IMR-90 (cell line): ENCODE measurements around the gene GAPVD1. TPM values are rescaled to one million over a fixed set of nuclear protein-coding genes. Genes with fewer than 3 reads are reported as not detected.

Source experiments
- ATAC-seq: fragments of 200-7000 bp; cut with Tn5 transposase; 2 replicates; pipeline ENCODE4 v1.9.1; 2020; ENCODE audit warnings: low read depth, mild to moderate bottlenecking, moderate library complexity
- BruUV-seq: library from RNA; stranded (reverse); fragments of 400-500 nt; replicated peaks from 2 replicates; lab custom pipeline; 2021; lab: Mats Ljungman, UMichigan
- CTCF ChIA-PET: fragments of 300-600 bp; formaldehyde crosslinking; extraction: SDS; loops from one replicate; lab custom pipeline; 2021; ENCODE audit warnings: antibody characterized with exemption; lab: Yijun Ruan, JAX
- POLR2A ChIA-PET: fragments of 300-600 bp; sonication (Branson Sonifier 250); formaldehyde crosslinking; loops from one replicate; lab custom pipeline; 2022; ENCODE audit warnings: antibody characterized with exemption; ENCODE audit not compliant: unreplicated experiment; lab: Charles Lee
- DNase-seq: peaks from one replicate; pipeline ENCODE4 v3.0.0; 2013
- H2AFZ ChIP-seq: replicated peaks from 2 replicates; pipeline ENCODE3; 2013; ENCODE audit warnings: low read length, mild to moderate bottlenecking; ENCODE audit not compliant: poor library complexity
- H2AK5ac ChIP-seq: 2 replicates; pipeline ENCODE4 v1.6.1; 2013; ENCODE audit warnings: low read depth, low read length, inconsistent platforms
- H2AK9ac ChIP-seq: replicated peaks from 2 replicates; pipeline ENCODE3; 2013; ENCODE audit warnings: mild to moderate bottlenecking, low read depth, low read length, moderate library complexity; ENCODE audit not compliant: poor library complexity
- H2BK120ac ChIP-seq: 2 replicates; pipeline ENCODE4 v1.6.1; 2013; ENCODE audit warnings: low read depth, low read length, inconsistent platforms
- H2BK15ac ChIP-seq: 3 replicates; pipeline ENCODE4 v1.6.1; 2013; ENCODE audit warnings: low read depth, low read length, inconsistent platforms
- H2BK20ac ChIP-seq: 2 replicates; pipeline ENCODE4 v1.6.1; 2013; ENCODE audit warnings: low read depth, mild to moderate bottlenecking, inconsistent platforms, low read length, moderate library complexity
- H2BK5ac ChIP-seq: 2 replicates; pipeline ENCODE4 v1.6.1; 2013; ENCODE audit warnings: mild to moderate bottlenecking, low read depth, low read length, inconsistent platforms; ENCODE audit not compliant: poor library complexity, severe bottlenecking
- H3K14ac ChIP-seq: replicated peaks from 2 replicates; pipeline ENCODE4 v1.6.1; 2013; ENCODE audit warnings: low read depth, low read length, inconsistent platforms
- H3K18ac ChIP-seq: 2 replicates; pipeline ENCODE4 v1.6.1; 2013; ENCODE audit warnings: low read depth, low read length, control low read depth
- H3K23ac ChIP-seq: 2 replicates; pipeline ENCODE4 v1.6.1; 2013; ENCODE audit warnings: low read depth, low read length, inconsistent platforms
- H3K27ac ChIP-seq: 2 replicates; pipeline ENCODE4 v1.5.1; 2013; ENCODE audit warnings: mild to moderate bottlenecking, control low read depth, low read length; ENCODE audit not compliant: insufficient read depth
- H3K27me3 ChIP-seq: 2 replicates; pipeline ENCODE4 v1.6.1; 2013; ENCODE audit warnings: low read length; ENCODE audit not compliant: control insufficient read depth, insufficient read depth
- H3K36me3 ChIP-seq: 2 replicates; pipeline ENCODE4 v1.6.1; 2013; ENCODE audit warnings: low read length, mixed read lengths; ENCODE audit not compliant: control insufficient read depth, insufficient read depth
- H3K4ac ChIP-seq: 2 replicates; pipeline ENCODE4 v1.6.1; 2013; ENCODE audit warnings: low read depth, low read length, inconsistent platforms
- H3K4me1 ChIP-seq: 2 replicates; pipeline ENCODE4 v1.6.1; 2013; ENCODE audit warnings: low read length, mixed read lengths; ENCODE audit not compliant: control insufficient read depth, insufficient read depth
- H3K4me2 ChIP-seq: 2 replicates; pipeline ENCODE4 v1.6.1; 2013; ENCODE audit warnings: low read depth, mild to moderate bottlenecking, control low read depth, low read length, moderate library complexity
- H3K4me3 ChIP-seq: 2 replicates; pipeline ENCODE4 v1.5.1; 2013; ENCODE audit warnings: low read depth, mild to moderate bottlenecking, control low read depth, low read length, moderate library complexity; ENCODE audit not compliant: insufficient read depth
- H3K56ac ChIP-seq: 2 replicates; pipeline ENCODE4 v1.6.1; 2013; ENCODE audit warnings: low read length, inconsistent platforms; ENCODE audit not compliant: insufficient read depth; ENCODE audit errors: extremely low read depth
- H3K79me1 ChIP-seq, 2 experiments: 2 replicates each; pipeline ENCODE4 v1.6.1; 2013; ENCODE audit warnings: low read length in 2 of 2, inconsistent platforms in 1 of 2, low read depth in 1 of 2
- H3K9ac ChIP-seq: 2 replicates; pipeline ENCODE4 v1.6.1; 2013; ENCODE audit warnings: low read depth, low read length, control low read depth
- H3K9me1 ChIP-seq: 2 replicates; pipeline ENCODE4 v1.6.1; 2013; ENCODE audit warnings: low read length, inconsistent platforms; ENCODE audit not compliant: insufficient read depth
- H3K9me3 ChIP-seq: 2 replicates; pipeline ENCODE4 v1.6.1; 2013; ENCODE audit warnings: low read length; ENCODE audit not compliant: control insufficient read depth, insufficient read depth
- H4K20me1 ChIP-seq: 2 replicates; pipeline ENCODE4 v1.6.1; 2013; ENCODE audit warnings: low read length, inconsistent platforms; ENCODE audit not compliant: insufficient read depth
- H4K5ac ChIP-seq: 2 replicates; pipeline ENCODE4 v1.6.1; 2013; ENCODE audit warnings: mild to moderate bottlenecking, low read depth, low read length, control low read depth
- H4K8ac ChIP-seq, 2 experiments: 2 replicates each; pipeline ENCODE4 v1.6.1; 2013; ENCODE audit warnings: low read depth in 2 of 2, low read length in 2 of 2, control low read depth in 1 of 2, inconsistent platforms in 1 of 2
- H4K91ac ChIP-seq: 2 replicates; pipeline ENCODE4 v1.6.1; 2013; ENCODE audit warnings: low read depth, low read length, inconsistent platforms; ENCODE audit not compliant: insufficient read depth
- BHLHE40 ChIP-seq: fragments of 150-350 bp; IDR thresholded peaks from 2 replicates; pipeline ENCODE4 v1.6.1; 2016; ENCODE audit warnings: mild to moderate bottlenecking, low read depth, low read length
- CHD1 ChIP-seq: IDR thresholded peaks from 2 replicates; pipeline ENCODE4 v1.6.1; 2012; ENCODE audit warnings: low read depth, low read length, improper control_type of control experiment
- FOS ChIP-seq: fragments of 150-350 bp; IDR thresholded peaks from 2 replicates; pipeline ENCODE4 v1.6.1; 2016; ENCODE audit warnings: low read depth, low read length
- MAZ ChIP-seq: IDR thresholded peaks from 2 replicates; pipeline ENCODE4 v1.6.1; 2012; ENCODE audit warnings: low read depth, mild to moderate bottlenecking, low read length, improper control_type of control experiment, moderate library complexity, borderline replicate concordance
- MXI1 ChIP-seq: IDR thresholded peaks from 2 replicates; pipeline ENCODE4 v1.6.1; 2012; ENCODE audit warnings: low read depth, mild to moderate bottlenecking, low read length, moderate library complexity, borderline replicate concordance
- NFE2L2 ChIP-seq: fragments of 150-350 bp; IDR thresholded peaks from 2 replicates; pipeline ENCODE4 v1.6.1; 2016; ENCODE audit warnings: low read depth, mild to moderate bottlenecking, low read length
- POLR2A ChIP-seq: IDR thresholded peaks from 2 replicates; pipeline ENCODE4 v1.6.1; 2012; ENCODE audit warnings: mild to moderate bottlenecking, low read depth, low read length
- RAD21 ChIP-seq: IDR thresholded peaks from 2 replicates; pipeline ENCODE4 v1.6.1; 2012; ENCODE audit warnings: low read length, improper control_type of control experiment
- RCOR1 ChIP-seq: IDR thresholded peaks from 2 replicates; pipeline ENCODE4 v1.6.1; 2012; ENCODE audit warnings: mild to moderate bottlenecking, low read length, improper control_type of control experiment; ENCODE audit not compliant: insufficient replicate concordance
- RFX5 ChIP-seq: IDR thresholded peaks from 2 replicates; pipeline ENCODE4 v1.8.0; 2012; ENCODE audit warnings: low read depth, mild to moderate bottlenecking, low read length, moderate library complexity
- SMC3 ChIP-seq: fragments of 150-350 bp; IDR thresholded peaks from 2 replicates; pipeline ENCODE4 v1.6.1; 2016; ENCODE audit warnings: low read depth, mild to moderate bottlenecking, antibody characterized with exemption, low read length, moderate library complexity
- WGBS, 2 experiments: methylation state at CpG; one replicate each; pipeline versions ENCODE4 v1.1.5 to v1.1.7; 2013; ENCODE audit warnings: missing lambda C conversion rate in 2 of 2; ENCODE audit not compliant: insufficient read length in 1 of 2; ENCODE audit errors: extremely low coverage in 2 of 2; 5-methylcytosine and 5-hydroxymethylcytosine counted together
- dilution Hi-C: fragments of 300-500 bp; cut with HindIII; formaldehyde crosslinking; loops from one replicate; pipeline ENCODE4 v1.14.3; 2018; ENCODE audit warnings: low sequenced_read_pairs; ENCODE audit not compliant: unreplicated experiment
- in situ Hi-C: fragments of 300-500 bp; cut with MboI; formaldehyde crosslinking; loops from 3 replicates; pipeline ENCODE4 v1.14.3; 2019; ENCODE audit warnings: low sequenced_read_pairs, inconsistent platforms, mixed read lengths
- intact Hi-C: fragments of 100-400 bp; cut with micrococcal nuclease; formaldehyde crosslinking; loops from 2 replicates; pipeline ENCODE4 v1.10.0; 2022
- polyA plus RNA-seq, 3 experiments: library from polyadenylated mRNA; depleted of rRNA; stranded (reverse); fragments of >200 nt; gene quantifications; 2 replicates each; pipeline ENCODE4 v1.2.3, GENCODE V29; 2012; ENCODE audit warnings: low replicate concordance in 1 of 3
- total RNA-seq: library from RNA; depleted of rRNA; stranded (reverse); fragments of >200 nt; gene quantifications from 2 replicates; pipeline ENCODE4 v1.2.3, GENCODE V29; 2012
- TF ChIP-seq, protein P1 (sequence below): fragments of 150-350 bp; IDR thresholded peaks from 2 replicates; pipeline ENCODE4 v1.6.1; 2016; ENCODE audit warnings: low read depth, mild to moderate bottlenecking, low read length, moderate library complexity, borderline replicate concordance
- TF ChIP-seq, protein P2 (sequence below): fragments of 150-350 bp; IDR thresholded peaks from 2 replicates; pipeline ENCODE4 v1.6.1; 2017; ENCODE audit warnings: mild to moderate bottlenecking, antibody characterized with exemption, low read length, low read depth
- TF ChIP-seq, protein P3 (sequence below): conservative IDR thresholded peaks from 2 replicates; pipeline ENCODE4 v1.5.1; 2012; ENCODE audit warnings: mild to moderate bottlenecking, low read depth, low read length, improper control_type of control experiment

Gene GAPVD1
- total and polyA plus RNA-seq, 2 of the 4 experiments (the other 2 are of a cell fraction): 13.8 to 50.9 TPM

DNA sequence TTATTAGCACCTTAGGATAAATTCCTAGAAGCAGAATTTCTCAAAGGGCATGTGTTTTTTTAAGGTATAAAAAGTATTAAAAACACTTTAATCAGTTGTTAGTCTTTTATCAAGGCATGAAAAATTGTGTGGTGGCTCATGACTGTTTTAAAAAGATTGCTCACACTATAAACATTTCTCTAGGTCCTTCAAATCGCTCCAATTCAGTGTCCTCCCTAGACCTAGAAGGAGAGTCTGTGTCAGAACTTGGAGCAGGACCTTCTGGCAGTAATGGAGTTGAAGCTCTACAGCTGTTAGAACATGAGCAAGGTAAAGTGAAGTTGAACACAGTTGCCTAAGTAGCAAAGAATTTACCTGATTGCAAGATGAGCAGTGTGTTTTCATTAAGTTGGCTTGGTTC, 62.0 kb downstream of the GAPVD1 start:
- WGBS, 2 experiments: no CpG with 5 or more reads among the region's 1 CpG
- H3K4me1 ChIP-seq: peaks cover 2% of the 10 kb centered on the region
- no peak overlapping the region for H2AK9ac ChIP-seq
- no peaks in the 10 kb centered on the region for H3K9me3 ChIP-seq
- in situ Hi-C loops: no loop called here
- ChIA-PET CTCF (interaction anchor here (0.6 kb wide), 2 partner anchors 17 to 19 kb away, joined by 3 to 5 read pairs; no protein-coding TSS in a partner anchor), POLR2A (no interaction called here)
- H2AK5ac ChIP-seq: no peak overlapping the region
- H3K4me2 ChIP-seq: no peak overlapping the region
- H4K91ac ChIP-seq: no peak overlapping the region
- intact Hi-C loops: no loop called here
- dilution Hi-C loops: no loop called here
- no peaks in the 10 kb centered on the region for H3K9me1 ChIP-seq
- H4K20me1 ChIP-seq: no peaks in the 10 kb centered on the region
- H3K4ac ChIP-seq: no peak overlapping the region
- H2BK20ac ChIP-seq: no peak overlapping the region
- H4K5ac ChIP-seq: no peak overlapping the region
- peak overlapping the region; percentile 36 for H2BK5ac ChIP-seq
- H3K56ac ChIP-seq: no peak overlapping the region
- peak; percentile 79 for ATAC-seq
- H3K23ac ChIP-seq: no peak overlapping the region
- H3K9ac ChIP-seq: no peak overlapping the region
- no peak overlapping the region for H3K18ac ChIP-seq
- no peak overlapping the region for H2BK120ac ChIP-seq
- no peaks in the 10 kb centered on the region for H3K27me3 ChIP-seq
- H3K27ac ChIP-seq: no peak overlapping the region
- peaks cover 14% of the 10 kb centered on the region for H3K36me3 ChIP-seq
- DNase-seq: peak; percentile 75
- H3K4me3 ChIP-seq: no peak overlapping the region
- BruUV-seq: no TSS peak
- H2BK15ac ChIP-seq: no peak overlapping the region
- no peak overlapping the region for H4K8ac ChIP-seq
- H3K14ac ChIP-seq: no peak overlapping the region
- H2AFZ ChIP-seq: no peak overlapping the region
- TF ChIP-seq, protein P1, sequence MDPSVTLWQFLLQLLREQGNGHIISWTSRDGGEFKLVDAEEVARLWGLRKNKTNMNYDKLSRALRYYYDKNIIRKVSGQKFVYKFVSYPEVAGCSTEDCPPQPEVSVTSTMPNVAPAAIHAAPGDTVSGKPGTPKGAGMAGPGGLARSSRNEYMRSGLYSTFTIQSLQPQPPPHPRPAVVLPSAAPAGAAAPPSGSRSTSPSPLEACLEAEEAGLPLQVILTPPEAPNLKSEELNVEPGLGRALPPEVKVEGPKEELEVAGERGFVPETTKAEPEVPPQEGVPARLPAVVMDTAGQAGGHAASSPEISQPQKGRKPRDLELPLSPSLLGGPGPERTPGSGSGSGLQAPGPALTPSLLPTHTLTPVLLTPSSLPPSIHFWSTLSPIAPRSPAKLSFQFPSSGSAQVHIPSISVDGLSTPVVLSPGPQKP: no peak
- no peak for TF ChIP-seq RFX5
- TF ChIP-seq RCOR1: no peak
- no peak for TF ChIP-seq FOS
- no peak for TF ChIP-seq NFE2L2
- TF ChIP-seq, protein P2, sequence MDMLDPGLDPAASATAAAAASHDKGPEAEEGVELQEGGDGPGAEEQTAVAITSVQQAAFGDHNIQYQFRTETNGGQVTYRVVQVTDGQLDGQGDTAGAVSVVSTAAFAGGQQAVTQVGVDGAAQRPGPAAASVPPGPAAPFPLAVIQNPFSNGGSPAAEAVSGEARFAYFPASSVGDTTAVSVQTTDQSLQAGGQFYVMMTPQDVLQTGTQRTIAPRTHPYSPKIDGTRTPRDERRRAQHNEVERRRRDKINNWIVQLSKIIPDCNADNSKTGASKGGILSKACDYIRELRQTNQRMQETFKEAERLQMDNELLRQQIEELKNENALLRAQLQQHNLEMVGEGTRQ: no peak
- TF ChIP-seq MAZ: no peak
- TF ChIP-seq RAD21: no peak
- TF ChIP-seq, protein P3, sequence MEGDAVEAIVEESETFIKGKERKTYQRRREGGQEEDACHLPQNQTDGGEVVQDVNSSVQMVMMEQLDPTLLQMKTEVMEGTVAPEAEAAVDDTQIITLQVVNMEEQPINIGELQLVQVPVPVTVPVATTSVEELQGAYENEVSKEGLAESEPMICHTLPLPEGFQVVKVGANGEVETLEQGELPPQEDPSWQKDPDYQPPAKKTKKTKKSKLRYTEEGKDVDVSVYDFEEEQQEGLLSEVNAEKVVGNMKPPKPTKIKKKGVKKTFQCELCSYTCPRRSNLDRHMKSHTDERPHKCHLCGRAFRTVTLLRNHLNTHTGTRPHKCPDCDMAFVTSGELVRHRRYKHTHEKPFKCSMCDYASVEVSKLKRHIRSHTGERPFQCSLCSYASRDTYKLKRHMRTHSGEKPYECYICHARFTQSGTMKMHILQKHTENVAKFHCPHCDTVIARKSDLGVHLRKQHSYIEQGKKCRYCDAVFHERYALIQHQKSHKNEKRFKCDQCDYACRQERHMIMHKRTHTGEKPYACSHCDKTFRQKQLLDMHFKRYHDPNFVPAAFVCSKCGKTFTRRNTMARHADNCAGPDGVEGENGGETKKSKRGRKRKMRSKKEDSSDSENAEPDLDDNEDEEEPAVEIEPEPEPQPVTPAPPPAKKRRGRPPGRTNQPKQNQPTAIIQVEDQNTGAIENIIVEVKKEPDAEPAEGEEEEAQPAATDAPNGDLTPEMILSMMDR: no peak
- TF ChIP-seq SMC3: no peak
- TF ChIP-seq BHLHE40: no peak
- TF ChIP-seq POLR2A: no peak
- no peak for TF ChIP-seq MXI1
- TF ChIP-seq CHD1: no peak
- H3K79me1 ChIP-seq: peaks cover 4 to 6% of the 10 kb centered on the region in 2 experiments; a peak in 1 of 4 replicates
